Hepatocyte (in vitro differentiated cells): Measurements from ENCODE around the gene ZNF695. TPM values are rescaled to one million over a fixed set of nuclear protein-coding genes. Genes with fewer than 3 reads are reported as not detected.

Experiments used
- DNase-seq: peaks from one replicate; pipeline ENCODE4 v3.0.0-alpha.2; 2016; ENCODE audit warnings: low spot score
- H2AFZ ChIP-seq: fragments of 200-600 bp; sonication (generic); 2 replicates; pipeline ENCODE4 v1.6.0; 2016; ENCODE audit warnings: antibody characterized with exemption, mild to moderate bottlenecking
- H3K27ac ChIP-seq: fragments of 200-600 bp; sonication (generic); 2 replicates; pipeline ENCODE4 v1.5.1; 2016; ENCODE audit warnings: mild to moderate bottlenecking
- H3K27me3 ChIP-seq: fragments of 200-600 bp; sonication (generic); 2 replicates; pipeline ENCODE4 v1.6.1; 2016
- H3K36me3 ChIP-seq: fragments of 200-600 bp; sonication (generic); replicated peaks from 2 replicates; pipeline ENCODE4 v1.5.1; 2016; ENCODE audit warnings: low read depth; ENCODE audit not compliant: insufficient read depth
- H3K4me1 ChIP-seq: fragments of 200-600 bp; sonication (generic); 2 replicates; pipeline ENCODE4 v1.5.1; 2016; ENCODE audit warnings: mild to moderate bottlenecking, moderate library complexity; ENCODE audit not compliant: insufficient read depth
- H3K4me2 ChIP-seq: fragments of 200-600 bp; sonication (generic); 2 replicates; pipeline ENCODE4 v1.6.0; 2016
- H3K4me3 ChIP-seq: fragments of 200-600 bp; sonication (generic); 2 replicates; pipeline ENCODE4 v1.5.1; 2016; ENCODE audit warnings: mild to moderate bottlenecking
- H3K79me2 ChIP-seq: fragments of 200-600 bp; sonication (generic); 2 replicates; pipeline ENCODE4 v1.6.0; 2017; ENCODE audit warnings: mild to moderate bottlenecking
- H3K9me2 ChIP-seq: fragments of 200-600 bp; sonication (generic); replicated peaks from 2 replicates; pipeline ENCODE4 v1.6.0; 2017; ENCODE audit warnings: mild to moderate bottlenecking; ENCODE audit not compliant: insufficient read depth
- H3K9me3 ChIP-seq: fragments of 200-600 bp; sonication (generic); 2 replicates; pipeline ENCODE4 v1.5.1; 2016; ENCODE audit warnings: low read depth, mild to moderate bottlenecking
- H4K20me1 ChIP-seq: fragments of 200-600 bp; sonication (generic); 2 replicates; pipeline ENCODE4 v1.6.0; 2016; ENCODE audit warnings: mild to moderate bottlenecking; ENCODE audit not compliant: insufficient read depth, poor library complexity, severe bottlenecking
- EZH2 ChIP-seq: fragments of 200-600 bp; sonication (generic); IDR thresholded peaks from 2 replicates; pipeline ENCODE4 v1.6.1; 2016; ENCODE audit warnings: antibody characterized with exemption, mild to moderate bottlenecking, borderline replicate concordance
- EZH2phosphoT487 ChIP-seq: fragments of 200-600 bp; sonication (generic); IDR thresholded peaks from one replicate; pipeline ENCODE4 v1.6.1; 2018; ENCODE audit warnings: antibody characterized with exemption, mild to moderate bottlenecking, low read depth, moderate library complexity; ENCODE audit not compliant: unreplicated experiment, severe bottlenecking
- WGBS: methylation state at CpG from one replicate; pipeline ENCODE4 v1.1.6; 2016; ENCODE audit warnings: low lambda C conversion rate; ENCODE audit errors: missing lambda C conversion rate; 5-methylcytosine and 5-hydroxymethylcytosine counted together
- polyA plus RNA-seq: library from polyadenylated mRNA; unstranded; fragments of >200 nt; fragmentation: Nextera tagmentation; extraction: Ambion mirVana; gene quantifications from 2 replicates; pipeline ENCODE4 v1.2.1, GENCODE V29; 2016
- total RNA-seq: library from RNA; depleted of rRNA; stranded (reverse); fragments of >200 nt; gene quantifications from 2 replicates; pipeline ENCODE4 v1.2.3, GENCODE V29; 2014
- TF ChIP-seq, protein P1 (sequence below): fragments of 200-600 bp; sonication (generic); IDR thresholded peaks from 2 replicates; pipeline ENCODE4 v1.5.1; 2016; ENCODE audit warnings: antibody characterized with exemption, mild to moderate bottlenecking; ENCODE audit not compliant: poor library complexity

The ZNF695 gene
- total and polyA plus RNA-seq, 2 experiments from 2014 or later, result 1.5 to 2.0 TPM

DNA sequence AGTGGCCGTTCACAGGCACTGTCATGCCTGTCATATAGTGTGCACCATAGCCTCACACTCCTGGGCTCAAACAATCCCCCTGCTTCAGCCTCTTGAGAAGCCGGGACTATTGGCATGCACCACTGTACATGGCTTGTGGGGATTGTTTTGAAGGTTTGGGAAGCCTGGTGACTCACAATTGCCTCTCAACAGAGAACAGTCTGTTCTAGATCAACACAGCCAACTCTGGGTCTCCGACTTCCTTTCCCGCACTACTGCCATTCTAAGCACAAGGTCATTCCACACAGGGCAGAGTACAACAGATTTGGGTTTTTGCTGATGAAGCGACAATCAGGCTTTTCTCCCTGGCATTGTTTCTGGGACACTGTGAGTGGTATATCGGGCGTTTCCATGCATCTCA lies 60.6 kb downstream of the ZNF695 start:
- Histone ChIP-seq H3K36me3 (no peaks in the 10 kb centered on the region), H3K4me1 (no peaks in the 10 kb centered on the region), H3K4me2 (no peak overlapping the region), H3K9me3 (no peaks in the 10 kb centered on the region), H4K20me1 (no peaks in the 10 kb centered on the region), H2AFZ (no peak overlapping the region), H3K79me2 (no peaks in the 10 kb centered on the region), H3K27ac (peak overlapping the region; percentile 40), H3K4me3 (no peak overlapping the region), H3K9me2 (no peaks in the 10 kb centered on the region), H3K27me3 (no peaks in the 10 kb centered on the region)
- TF ChIP-seq EZH2, result no peak
- TF ChIP-seq, protein P1, sequence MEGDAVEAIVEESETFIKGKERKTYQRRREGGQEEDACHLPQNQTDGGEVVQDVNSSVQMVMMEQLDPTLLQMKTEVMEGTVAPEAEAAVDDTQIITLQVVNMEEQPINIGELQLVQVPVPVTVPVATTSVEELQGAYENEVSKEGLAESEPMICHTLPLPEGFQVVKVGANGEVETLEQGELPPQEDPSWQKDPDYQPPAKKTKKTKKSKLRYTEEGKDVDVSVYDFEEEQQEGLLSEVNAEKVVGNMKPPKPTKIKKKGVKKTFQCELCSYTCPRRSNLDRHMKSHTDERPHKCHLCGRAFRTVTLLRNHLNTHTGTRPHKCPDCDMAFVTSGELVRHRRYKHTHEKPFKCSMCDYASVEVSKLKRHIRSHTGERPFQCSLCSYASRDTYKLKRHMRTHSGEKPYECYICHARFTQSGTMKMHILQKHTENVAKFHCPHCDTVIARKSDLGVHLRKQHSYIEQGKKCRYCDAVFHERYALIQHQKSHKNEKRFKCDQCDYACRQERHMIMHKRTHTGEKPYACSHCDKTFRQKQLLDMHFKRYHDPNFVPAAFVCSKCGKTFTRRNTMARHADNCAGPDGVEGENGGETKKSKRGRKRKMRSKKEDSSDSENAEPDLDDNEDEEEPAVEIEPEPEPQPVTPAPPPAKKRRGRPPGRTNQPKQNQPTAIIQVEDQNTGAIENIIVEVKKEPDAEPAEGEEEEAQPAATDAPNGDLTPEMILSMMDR, result no peak
- no peak for TF ChIP-seq EZH2phosphoT487
- DNase-seq, result peak; percentile 39
- WGBS, result 84% methylated on average over 7 of the region's 7 CpGs

GRCh38 chr1:246946366-246946765 lies 61.5 kb downstream of the ZNF695 start:
- H4K20me1 ChIP-seq, result no peaks in the 10 kb centered on the region
- no peaks in the 10 kb centered on the region for H3K27me3 ChIP-seq
- H3K9me3 ChIP-seq, result no peaks in the 10 kb centered on the region
- H3K4me2 ChIP-seq, result no peak overlapping the region
- 95% methylated on average over 6 of the region's 6 CpGs for WGBS
- no peak overlapping the region for H3K4me3 ChIP-seq
- TF ChIP-seq, protein P1, result no peak
- no peaks in the 10 kb centered on the region for H3K36me3 ChIP-seq
- H3K79me2 ChIP-seq, result no peaks in the 10 kb centered on the region
- H3K27ac ChIP-seq, result no peak overlapping the region
- H3K4me1 ChIP-seq, result no peaks in the 10 kb centered on the region
- no peaks in the 10 kb centered on the region for H3K9me2 ChIP-seq
- no peak for DNase-seq
- no peak overlapping the region for H2AFZ ChIP-seq

Other genes starting within 250 kb of the ZNF695 start
- 36.3 and 36.4 TPM in 2 replicates for gene AHCTF1, start 76.1 kb downstream of the ZNF695 start, total RNA-seq
- 9.7 and 10.8 TPM in 2 replicates for gene AHCTF1, start 76.1 kb downstream of the ZNF695 start, polyA plus RNA-seq
- 5.3 and 5.5 TPM in 2 replicates for gene ZNF670, start 70.8 kb upstream of the ZNF695 start, total RNA-seq
- gene ZNF670, start 70.8 kb upstream of the ZNF695 start, polyA plus RNA-seq, result 5.8 and 7.5 TPM in 2 replicates
- 10.6 and 11.9 TPM in 2 replicates for gene ZNF669, start 96.3 kb upstream of the ZNF695 start, total RNA-seq
- gene ZNF669, start 96.3 kb upstream of the ZNF695 start, polyA plus RNA-seq, result 6.0 and 6.9 TPM in 2 replicates
- 74.2 and 108 TPM in 2 replicates for gene ZNF124, start 164.0 kb upstream of the ZNF695 start, total RNA-seq
- 6.5 and 7.0 TPM in 2 replicates for gene ZNF124, start 164.0 kb upstream of the ZNF695 start, polyA plus RNA-seq
- not detected in 2 replicates for gene VN1R5, start 248.0 kb upstream of the ZNF695 start, total RNA-seq
- not detected in 2 replicates for gene VN1R5, start 248.0 kb upstream of the ZNF695 start, polyA plus RNA-seq